Omental fat pad (tissue), 4 donors: Measurements from ENCODE around the gene MEF2C. TPM values are rescaled to one million over a fixed set of nuclear protein-coding genes. Genes with fewer than 3 reads are reported as not detected.
"Not testable (repeated sequence)": the region's sequence is repeated elsewhere in the genome, so short reads cannot be mapped to it uniquely, and the experiment has no call there.

Experiments used
- ATAC-seq: fragments of 150-250 bp; one replicate; pipeline ENCODE4 v1.9.1; 2016; ENCODE audit warnings: mild to moderate bottlenecking, moderate library complexity; ENCODE audit not compliant: low FRiP score
- DNase-seq: peaks from one replicate; pipeline ENCODE4 v3.0.0-alpha.2; 2019; ENCODE audit warnings: low spot score
- total RNA-seq, 4 donors: library from RNA; depleted of rRNA; stranded (reverse); fragments of >200 nt; gene quantifications; one replicate each; pipeline ENCODE4 v1.1.0, GENCODE V29; 2016
- TF ChIP-seq, protein P1 (sequence below), 3 donors: fragments of 450-650 bp; IDR thresholded peaks; one replicate each; pipeline ENCODE4 v1.5.1; 2016 to 2017; ENCODE audit warnings: antibody characterized with exemption in 3 of 3, mild to moderate bottlenecking in 3 of 3, moderate library complexity in 2 of 3

The MEF2C gene
- total RNA-seq, 4 donors from 2014 or later: 25.4 to 97.7 (median 44.0) TPM

GRCh38 chr5:88806338-88806737, 76.6 kb downstream of the MEF2C start:
- ATAC-seq: no peak

DNA sequence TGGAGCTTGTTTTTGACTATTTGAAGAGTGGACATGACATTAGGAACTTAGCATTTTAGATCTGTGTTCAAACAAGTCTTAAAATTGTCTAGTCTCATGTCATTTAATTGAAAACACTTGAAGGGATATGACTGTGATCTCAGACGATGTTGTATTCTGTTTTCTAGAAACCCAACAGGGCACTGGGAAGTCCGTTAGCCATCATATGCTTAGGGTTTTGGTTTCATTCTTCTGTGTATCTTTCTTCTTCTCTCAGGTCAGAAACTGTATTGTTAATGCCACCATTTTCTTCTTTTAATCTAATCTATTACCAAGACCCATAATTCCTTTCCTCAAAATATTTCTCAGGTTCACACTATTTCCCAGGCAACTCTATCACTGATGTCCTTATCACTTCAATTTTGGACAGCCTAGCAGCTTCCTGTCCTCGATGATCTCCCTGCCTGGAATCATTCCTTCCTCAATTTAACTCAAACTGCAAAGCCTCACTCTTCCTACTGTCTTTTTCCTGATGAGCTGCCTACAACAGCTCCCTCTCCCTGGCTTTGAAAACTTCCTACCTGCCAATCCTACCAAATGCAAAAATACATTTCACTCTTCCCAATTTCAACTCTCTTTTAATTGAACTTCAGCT, 77.7 kb downstream of the MEF2C start:
- TF ChIP-seq, protein P1, sequence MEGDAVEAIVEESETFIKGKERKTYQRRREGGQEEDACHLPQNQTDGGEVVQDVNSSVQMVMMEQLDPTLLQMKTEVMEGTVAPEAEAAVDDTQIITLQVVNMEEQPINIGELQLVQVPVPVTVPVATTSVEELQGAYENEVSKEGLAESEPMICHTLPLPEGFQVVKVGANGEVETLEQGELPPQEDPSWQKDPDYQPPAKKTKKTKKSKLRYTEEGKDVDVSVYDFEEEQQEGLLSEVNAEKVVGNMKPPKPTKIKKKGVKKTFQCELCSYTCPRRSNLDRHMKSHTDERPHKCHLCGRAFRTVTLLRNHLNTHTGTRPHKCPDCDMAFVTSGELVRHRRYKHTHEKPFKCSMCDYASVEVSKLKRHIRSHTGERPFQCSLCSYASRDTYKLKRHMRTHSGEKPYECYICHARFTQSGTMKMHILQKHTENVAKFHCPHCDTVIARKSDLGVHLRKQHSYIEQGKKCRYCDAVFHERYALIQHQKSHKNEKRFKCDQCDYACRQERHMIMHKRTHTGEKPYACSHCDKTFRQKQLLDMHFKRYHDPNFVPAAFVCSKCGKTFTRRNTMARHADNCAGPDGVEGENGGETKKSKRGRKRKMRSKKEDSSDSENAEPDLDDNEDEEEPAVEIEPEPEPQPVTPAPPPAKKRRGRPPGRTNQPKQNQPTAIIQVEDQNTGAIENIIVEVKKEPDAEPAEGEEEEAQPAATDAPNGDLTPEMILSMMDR (IDR thresholded peaks at IDR 0.05): no peak
- no peak for DNase-seq
- ATAC-seq: no peak

More at GRCh38 chr5:88806338-88806737, 76.6 kb downstream of the MEF2C start:
- no peak for DNase-seq
- TF ChIP-seq, protein P1 (IDR thresholded peaks at IDR 0.05): no peak

GRCh38 chr5:88804444-88804843, 78.5 kb downstream of the MEF2C start:
- TF ChIP-seq, protein P1 (IDR thresholded peaks at IDR 0.05): no peak
- DNase-seq: no peak
- no peak for ATAC-seq

- TF ChIP-seq, protein P1 (IDR thresholded peaks at IDR 0.05): no peak
- ATAC-seq: no peak
- no peak for DNase-seq
Measured at GRCh38 chr5:88803309-88803708, 79.7 kb downstream of the MEF2C start.

GRCh38 chr5:88799938-88800535, 82.9 kb downstream of the MEF2C start:
- ATAC-seq (no peak), DNase-seq (no peak)
- TF ChIP-seq, protein P1 (IDR thresholded peaks at IDR 0.05): no peak

DNA sequence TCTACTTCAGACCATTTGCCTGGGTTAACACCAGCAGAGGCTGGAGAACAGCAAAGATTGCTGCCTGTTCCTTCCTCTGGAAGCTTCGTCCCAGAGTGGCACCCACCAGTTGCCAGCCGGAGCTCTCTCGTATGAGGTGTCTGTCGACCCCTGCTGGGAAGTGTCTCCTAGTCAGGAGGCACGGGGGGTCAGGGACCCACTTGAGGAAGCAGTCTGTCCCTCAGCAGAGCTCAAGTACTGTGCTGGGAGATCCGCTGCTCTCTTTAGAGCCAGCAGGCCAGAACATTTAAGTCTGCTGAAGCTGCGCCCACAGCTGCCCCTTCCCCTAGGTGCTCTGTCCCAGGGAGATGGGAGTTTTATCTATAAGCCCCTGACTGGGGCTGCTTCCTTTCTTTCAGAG, 84.1 kb downstream of the MEF2C start:
- DNase-seq, ATAC-seq: not testable (repeated sequence)

- ATAC-seq, DNase-seq: not testable (repeated sequence)
Measured at GRCh38 chr5:88793797-88794196, 89.2 kb downstream of the MEF2C start.

- DNase-seq (no peak), ATAC-seq (no peak)
- TF ChIP-seq, protein P1 (IDR thresholded peaks at IDR 0.05): no peak
Measured at GRCh38 chr5:88792144-88792840, 90.7 kb downstream of the MEF2C start.
